ENCODE measurements around the gene BAG5. TPM values are rescaled to one million over a fixed set of nuclear protein-coding genes. Genes with fewer than 3 reads are reported as not detected.

The BAG5 gene
- 18.5 and 24.5 TPM in 2 replicates for total RNA-seq

GRCh38 chr14:103562429-103563225 is at the start of gene BAG5, which contains the start of gene COA8:
TSS of gene BAG5 (minus strand) at chr14:103562657. CDS start at chr14:103561164, 1,493 bp downstream.
TSS of gene COA8 (plus strand) at chr14:103562960. CDS start at chr14:103563002, 42 bp downstream.

GRCh38 chr14:103528587-103529382 is 33.7 kb downstream of the BAG5 start, which contains the start of gene TRMT61A:
TSS of gene TRMT61A (plus strand) at chr14:103529196. CDS start at chr14:103529979, 783 bp downstream.

GRCh38 chr14:103522649-103523574 is 39.5 kb downstream of the BAG5 start, which contains the start of gene CKB:
TSS of gene CKB (minus strand) at chr14:103522830. CDS start at chr14:103522493, 337 bp downstream.

Small RNA genes lying within 50 kb of the gene (small RNA-seq; reads per million reads assigned to genes)
- gene RNU4-68P (not detected), gene RNU7-160P (not detected)

Other genes starting within 250 kb of the BAG5 start
- 135 and 139 TPM in 2 replicates for gene EIF5, start 228.4 kb downstream of the BAG5 start, total RNA-seq
- 88.7 and 98.3 TPM in 2 replicates for gene MARK3, start 177.2 kb downstream of the BAG5 start, total RNA-seq
- gene CKB, start 39.8 kb downstream of the BAG5 start, total RNA-seq = 3.7 and 11.0 TPM in 2 replicates
- gene TRMT61A, start 33.5 kb downstream of the BAG5 start, total RNA-seq = 4.7 and 9.2 TPM in 2 replicates
- gene COA8, start 303 bp upstream of the BAG5 start, total RNA-seq = 16.4 and 18.1 TPM in 2 replicates
- 172 and 240 TPM in 2 replicates for gene KLC1, start 66.6 kb upstream of the BAG5 start, total RNA-seq
- gene XRCC3, start 152.8 kb upstream of the BAG5 start, total RNA-seq = 11.4 and 11.5 TPM in 2 replicates
- 75.8 and 104 TPM in 2 replicates for gene ZFYVE21, start 153.2 kb upstream of the BAG5 start, total RNA-seq

Data from placental epithelial cell (primary cell).